Esophagus squamous epithelium (tissue), 5 donors: ENCODE data around the gene NRF1. TPM values are rescaled to one million over a fixed set of nuclear protein-coding genes. Genes with fewer than 3 reads are reported as not detected.
"Not testable (repeated sequence)": the region's sequence is repeated elsewhere in the genome, so short reads cannot be mapped to it uniquely, and the experiment has no call there.

Experiments
- DNase-seq: peaks from one replicate; lab custom pipeline; 2025; lab: John Stamatoyannopoulos, UW
- H3K27ac ChIP-seq, 4 donors: fragments of 200-600 bp; sonication (generic); one replicate each; pipeline ENCODE4 v1.5.1; 2016 to 2019; ENCODE audit warnings: mild to moderate bottlenecking in 1 of 4
- H3K27me3 ChIP-seq, 4 donors: fragments of 200-600 bp; sonication (generic); 1 replicate in 3 of 4; 2 replicates in 1 of 4; pipeline versions ENCODE4 v1.5.1 to v1.6.0; 2017 to 2021; ENCODE audit warnings: antibody characterized with exemption in 1 of 4
- H3K36me3 ChIP-seq, 3 donors: fragments of 200-600 bp; sonication (generic); one replicate each; pipeline ENCODE4 v1.5.1; 2016 to 2019
- H3K4me1 ChIP-seq, 3 donors: fragments of 200-600 bp; sonication (generic); one replicate each; pipeline ENCODE4 v1.5.1; 2017 to 2019
- H3K4me3 ChIP-seq, 4 donors: fragments of 200-600 bp; sonication (generic); 1 replicate in 3 of 4; 2 replicates in 1 of 4; pipeline ENCODE4 v1.5.1; 2016 to 2019; ENCODE audit warnings: mild to moderate bottlenecking in 2 of 4, moderate library complexity in 1 of 4
- H3K9me3 ChIP-seq, 3 donors: fragments of 200-600 bp; sonication (generic); one replicate each; pipeline ENCODE4 v1.5.1; 2016 to 2019
- POLR2A ChIP-seq, 4 donors: fragments of 450-650 bp; IDR thresholded peaks; one replicate each; pipeline ENCODE4 v1.6.1; 2017; ENCODE audit warnings: antibody characterized with exemption in 4 of 4, mild to moderate bottlenecking in 4 of 4, moderate library complexity in 3 of 4
- WGBS, 2 donors: methylation state at CpG; one replicate each; pipeline ENCODE4 v1.1.5; 2018; 5-methylcytosine and 5-hydroxymethylcytosine counted together
- intact Hi-C: fragments of 100-400 bp; cut with DNase I; formaldehyde crosslinking; loops from one replicate; pipeline ENCODE4 v1.15.0; 2022
- total RNA-seq, 4 donors: library from RNA; depleted of rRNA; stranded (reverse); fragments of >200 nt; gene quantifications; one replicate each; pipeline ENCODE4 v1.1.0, GENCODE V29; 2016
- TF ChIP-seq, protein P1 (sequence below), 6 experiments: fragments of 450-650 bp in 4 of 6; fragments of 200-600 bp in 2 of 6; sonication (generic) in 2 of 6; IDR thresholded peaks; one replicate each; pipeline ENCODE4 v1.5.1; 2016 to 2019; ENCODE audit warnings: antibody characterized with exemption in 6 of 6, mild to moderate bottlenecking in 4 of 6, moderate library complexity in 4 of 6
- donor health status: DM: yes; HTN: yes; CAD: no.

NRF1 gene
- total RNA-seq, 4 donors from 2014 or later = 10.0 to 18.3 (median 13.3) TPM

DNA sequence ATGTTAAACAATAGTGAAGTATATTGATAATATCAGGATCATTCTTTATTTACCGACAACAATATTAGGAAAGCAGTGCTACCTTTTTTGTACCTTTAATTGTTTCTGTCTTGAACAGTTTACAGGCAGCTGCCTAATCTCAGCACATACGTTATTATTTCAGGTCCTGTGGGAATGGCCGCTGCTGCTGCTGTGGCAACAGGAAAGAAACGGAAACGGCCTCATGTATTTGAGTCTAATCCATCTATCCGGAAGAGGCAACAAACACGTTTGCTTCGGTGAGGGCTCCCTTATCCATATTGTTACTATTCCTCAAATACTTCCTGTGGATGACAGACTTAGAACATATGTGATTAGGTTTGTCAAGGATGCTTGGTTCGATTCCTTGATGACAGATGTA lies 59.7 kb downstream of the NRF1 start:
- intact Hi-C loops = no loop called here

DNA sequence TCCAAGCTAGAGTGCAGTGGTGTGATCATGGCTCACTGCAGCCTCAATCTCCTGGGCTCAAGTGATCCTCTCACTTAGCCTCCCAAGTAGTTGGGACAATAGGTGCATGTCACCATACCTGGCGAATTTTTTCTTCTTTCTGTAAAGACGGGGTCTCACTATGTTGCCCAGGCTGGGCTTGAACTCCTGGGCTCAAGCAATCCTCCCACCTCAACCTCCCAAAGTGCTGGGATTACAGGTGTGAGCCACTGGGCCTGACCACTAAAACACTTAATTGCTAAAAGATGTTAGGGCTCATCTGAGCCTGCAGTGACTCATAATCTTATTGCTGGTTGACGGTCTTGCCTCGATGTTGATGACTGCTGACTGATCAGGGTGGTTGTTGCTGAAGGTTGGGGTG lies 63.0 kb downstream of the NRF1 start:
- H3K4me3 ChIP-seq, intact Hi-C loops, DNase-seq, H3K9me3 ChIP-seq, H3K27me3 ChIP-seq, H3K27ac ChIP-seq, H3K4me1 ChIP-seq: not testable (repeated sequence)
- WGBS, 2 donors = 94% methylated on average over 4 of the region's 4 CpGs
- peaks cover 0 to 75% (median 11%) of the 10 kb centered on the region in 3 donors for H3K36me3 ChIP-seq

More for the DNA sequence above, 59.7 kb downstream of the NRF1 start:
- H3K4me3 ChIP-seq = no peak overlapping the region
- no peaks in the 10 kb centered on the region for H3K9me3 ChIP-seq
- 79 to 84% methylated on average over 9 of the region's 9 CpGs for WGBS, 2 donors
- no peak for DNase-seq
- H3K36me3 ChIP-seq = peaks cover 0 to 51% (median 11%) of the 10 kb centered on the region in 3 donors
- H3K27me3 ChIP-seq = no peaks in the 10 kb centered on the region
- H3K4me1 ChIP-seq = no peaks in the 10 kb centered on the region
- no peak for TF ChIP-seq POLR2A (IDR thresholded peaks at IDR 0.05)
- TF ChIP-seq, protein P1, sequence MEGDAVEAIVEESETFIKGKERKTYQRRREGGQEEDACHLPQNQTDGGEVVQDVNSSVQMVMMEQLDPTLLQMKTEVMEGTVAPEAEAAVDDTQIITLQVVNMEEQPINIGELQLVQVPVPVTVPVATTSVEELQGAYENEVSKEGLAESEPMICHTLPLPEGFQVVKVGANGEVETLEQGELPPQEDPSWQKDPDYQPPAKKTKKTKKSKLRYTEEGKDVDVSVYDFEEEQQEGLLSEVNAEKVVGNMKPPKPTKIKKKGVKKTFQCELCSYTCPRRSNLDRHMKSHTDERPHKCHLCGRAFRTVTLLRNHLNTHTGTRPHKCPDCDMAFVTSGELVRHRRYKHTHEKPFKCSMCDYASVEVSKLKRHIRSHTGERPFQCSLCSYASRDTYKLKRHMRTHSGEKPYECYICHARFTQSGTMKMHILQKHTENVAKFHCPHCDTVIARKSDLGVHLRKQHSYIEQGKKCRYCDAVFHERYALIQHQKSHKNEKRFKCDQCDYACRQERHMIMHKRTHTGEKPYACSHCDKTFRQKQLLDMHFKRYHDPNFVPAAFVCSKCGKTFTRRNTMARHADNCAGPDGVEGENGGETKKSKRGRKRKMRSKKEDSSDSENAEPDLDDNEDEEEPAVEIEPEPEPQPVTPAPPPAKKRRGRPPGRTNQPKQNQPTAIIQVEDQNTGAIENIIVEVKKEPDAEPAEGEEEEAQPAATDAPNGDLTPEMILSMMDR (IDR thresholded peaks at IDR 0.05) = no peak
- H3K27ac ChIP-seq = no peak overlapping the region

GRCh38 chr7:129675521-129675920 lies 64.0 kb downstream of the NRF1 start:
- Histone ChIP-seq H3K36me3 (peaks cover 0 to 86% (median 11%) of the 10 kb centered on the region in 3 donors), H3K4me3 (no peak overlapping the region), H3K4me1 (no peaks in the 10 kb centered on the region), H3K9me3 (no peaks in the 10 kb centered on the region), H3K27me3 (no peaks in the 10 kb centered on the region), H3K27ac (no peak overlapping the region)
- no peak for DNase-seq
- WGBS, 2 donors = 96 to 98% methylated on average over 2 of the region's 2 CpGs
- TF ChIP-seq, protein P1 (IDR thresholded peaks at IDR 0.05) = no peak
- TF ChIP-seq POLR2A (IDR thresholded peaks at IDR 0.05) = no peak
- intact Hi-C loops = no loop called here

- intact Hi-C loops = no loop called here
- no peak for DNase-seq
- no peak overlapping the region for H3K4me3 ChIP-seq
- no peak overlapping the region for H3K27ac ChIP-seq
- H3K36me3 ChIP-seq = peaks cover 0 to 86% (median 11%) of the 10 kb centered on the region in 3 donors
- TF ChIP-seq, protein P1 (IDR thresholded peaks at IDR 0.05) = no peak
- TF ChIP-seq POLR2A (IDR thresholded peaks at IDR 0.05) = no peak
- WGBS, 2 donors = 90 to 91% methylated on average over 7 of the region's 7 CpGs
- no peaks in the 10 kb centered on the region for H3K9me3 ChIP-seq
- no peaks in the 10 kb centered on the region for H3K4me1 ChIP-seq
- no peaks in the 10 kb centered on the region for H3K27me3 ChIP-seq
These were observed 64.7 kb downstream of the NRF1 start for GRCh38 chr7:129676017-129676897.

DNA sequence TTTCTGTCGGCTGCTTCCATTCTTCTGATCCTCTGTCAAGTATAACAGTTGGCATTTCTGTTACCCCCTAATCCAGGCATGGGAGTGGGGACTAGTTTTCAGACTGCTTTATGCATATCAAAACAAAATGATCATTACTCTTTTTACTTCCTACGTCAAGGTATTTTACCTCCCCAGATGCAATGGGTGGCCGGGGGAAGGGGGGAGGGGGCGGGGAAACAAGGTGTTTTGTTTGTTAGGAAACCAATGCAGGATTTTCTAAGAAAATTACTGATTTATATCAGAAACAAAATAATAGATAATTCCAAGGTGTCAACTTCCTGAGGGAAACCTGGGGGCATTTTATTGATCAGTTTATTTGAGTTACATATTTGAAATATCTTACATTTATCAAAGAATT lies 66.3 kb downstream of the NRF1 start:
- no peak for TF ChIP-seq POLR2A (IDR thresholded peaks at IDR 0.05)
- TF ChIP-seq, protein P1 (IDR thresholded peaks at IDR 0.05) = no peak
- no peaks in the 10 kb centered on the region for H3K4me1 ChIP-seq
- H3K4me3 ChIP-seq = no peak overlapping the region
- no peaks in the 10 kb centered on the region for H3K9me3 ChIP-seq
- DNase-seq = no peak
- 88 to 92% methylated on average over 4 of the region's 4 CpGs for WGBS, 2 donors
- H3K36me3 ChIP-seq = peaks cover 0 to 71% (median 11%) of the 10 kb centered on the region in 3 donors
- no peak overlapping the region for H3K27ac ChIP-seq
- H3K27me3 ChIP-seq = no peaks in the 10 kb centered on the region
- intact Hi-C loops = no loop called here
